HEK293 (cell line): ENCODE results near the gene GMDS.
A peak's percentile ranks its signal among the peaks of the same experiment; 100 is the strongest.

Experiments
- AEBP2 ChIP-seq: fragments of 450-650 bp; formaldehyde crosslinking; IDR thresholded peaks from 2 replicates; pipeline ENCODE4 v1.5.1; 2016; ENCODE audit warnings: missing biosample characterization, missing genetic modification characterization, borderline replicate concordance
- GLI2 ChIP-seq: fragments of 450-650 bp; formaldehyde crosslinking; IDR thresholded peaks from 2 replicates; pipeline ENCODE4; 2017; ENCODE audit warnings: missing biosample characterization, missing genetic modification characterization, low read depth, borderline replicate concordance
- GLI4 ChIP-seq: fragments of 450-650 bp; formaldehyde crosslinking; IDR thresholded peaks from 2 replicates; pipeline ENCODE4 v1.5.1; 2016; ENCODE audit warnings: missing biosample characterization, missing genetic modification characterization
- KLF10 ChIP-seq: fragments of 450-650 bp; IDR thresholded peaks from 2 replicates; pipeline ENCODE4 v1.5.1; 2018; ENCODE audit warnings: missing biosample characterization, mild to moderate bottlenecking, missing genetic modification characterization
- MEIS1 ChIP-seq: sonication (generic); formaldehyde crosslinking; IDR thresholded peaks from 2 replicates; pipeline ENCODE4 v1.8.1; 2022; ENCODE audit warnings: missing genetic modification reagents, mild to moderate bottlenecking, borderline replicate concordance
- SP7 ChIP-seq: fragments of 450-650 bp; formaldehyde crosslinking; IDR thresholded peaks from 2 replicates; pipeline ENCODE4 v1.5.1; 2016; ENCODE audit warnings: missing biosample characterization, missing genetic modification characterization
- ZBTB21 ChIP-seq: fragments of 450-650 bp; formaldehyde crosslinking; IDR thresholded peaks from 2 replicates; pipeline ENCODE4 v1.5.1; 2017; ENCODE audit warnings: missing biosample characterization, missing genetic modification characterization
- ZFP37 ChIP-seq: fragments of 450-650 bp; formaldehyde crosslinking; IDR thresholded peaks from 2 replicates; pipeline ENCODE4 v1.5.1; 2016; ENCODE audit warnings: missing biosample characterization, missing genetic modification characterization
- ZNF211 ChIP-seq: fragments of 450-650 bp; formaldehyde crosslinking; IDR thresholded peaks from 2 replicates; pipeline ENCODE4 v1.5.1; 2016; ENCODE audit warnings: low read depth, missing biosample characterization, missing genetic modification characterization
- ZNF274 ChIP-seq, 2 experiments: fragments of 200-500 bp in 1 of 2; fragments of 450-650 bp in 1 of 2; sonication (Bioruptor generic) in 1 of 2; formaldehyde crosslinking in 1 of 2; IDR thresholded peaks; 2 replicates each; pipeline versions ENCODE4 v1.5.1 to v1.6.1; 2014 to 2016; ENCODE audit warnings: borderline replicate concordance in 1 of 2, inconsistent platforms in 1 of 2, low read length in 1 of 2, missing biosample characterization in 1 of 2, missing genetic modification characterization in 1 of 2
- ZNF423 ChIP-seq: fragments of 450-650 bp; formaldehyde crosslinking; IDR thresholded peaks from 2 replicates; pipeline ENCODE4 v1.5.1; 2016; ENCODE audit warnings: missing biosample characterization, missing genetic modification characterization
- ZNF510 ChIP-seq: fragments of 450-650 bp; formaldehyde crosslinking; IDR thresholded peaks from 2 replicates; pipeline ENCODE4 v1.5.1; 2018; ENCODE audit warnings: mild to moderate bottlenecking, missing genetic modification characterization, missing biosample characterization; ENCODE audit not compliant: insufficient replicate concordance
- ZNF521 ChIP-seq: fragments of 450-650 bp; formaldehyde crosslinking; IDR thresholded peaks from 2 replicates; pipeline ENCODE4 v1.5.1; 2017; ENCODE audit warnings: missing biosample characterization, mild to moderate bottlenecking, missing genetic modification characterization
- ZNF600 ChIP-seq: fragments of 450-650 bp; formaldehyde crosslinking; IDR thresholded peaks from 2 replicates; pipeline ENCODE4 v1.5.1; 2016; ENCODE audit warnings: missing biosample characterization, missing genetic modification characterization
- ZNF624 ChIP-seq: fragments of 450-650 bp; formaldehyde crosslinking; IDR thresholded peaks from 2 replicates; pipeline ENCODE4 v1.5.1; 2017; ENCODE audit warnings: missing biosample characterization, missing genetic modification characterization
- ZNF629 ChIP-seq: fragments of 450-650 bp; formaldehyde crosslinking; IDR thresholded peaks from 2 replicates; pipeline ENCODE4 v1.5.1; 2017; ENCODE audit warnings: missing biosample characterization, missing genetic modification characterization
- ZNF747 ChIP-seq: fragments of 450-650 bp; formaldehyde crosslinking; IDR thresholded peaks from 2 replicates; pipeline ENCODE4 v1.5.1; 2016; ENCODE audit warnings: missing biosample characterization, missing genetic modification characterization
- ZNF843 ChIP-seq: fragments of 450-650 bp; formaldehyde crosslinking; IDR thresholded peaks from 2 replicates; pipeline ENCODE4 v1.5.1; 2016; ENCODE audit warnings: missing biosample characterization, missing genetic modification characterization
- TF ChIP-seq, protein P1 (sequence below): fragments of 450-650 bp; formaldehyde crosslinking; IDR thresholded peaks from 2 replicates; pipeline ENCODE4 v1.5.1; 2016; ENCODE audit warnings: missing biosample characterization, missing genetic modification characterization
- TF ChIP-seq, protein P2 (sequence below): fragments of 450-650 bp; formaldehyde crosslinking; IDR thresholded peaks from 2 replicates; pipeline ENCODE4 v1.5.1; 2016; ENCODE audit warnings: missing biosample characterization, missing genetic modification characterization
- TF ChIP-seq, protein P3 (sequence below): fragments of 450-650 bp; formaldehyde crosslinking; IDR thresholded peaks from 2 replicates; pipeline ENCODE4 v1.5.0; 2017; ENCODE audit warnings: missing biosample characterization, missing genetic modification characterization, borderline replicate concordance
- TF ChIP-seq, protein P4 (sequence below): sonication (generic); formaldehyde crosslinking; IDR thresholded peaks from 2 replicates; pipeline ENCODE4 v1.8.1; 2022; ENCODE audit warnings: mild to moderate bottlenecking, moderate library complexity, missing genetic modification reagents
- TF ChIP-seq, protein P5 (sequence below): fragments of 450-650 bp; formaldehyde crosslinking; IDR thresholded peaks from 2 replicates; pipeline ENCODE4 v1.5.1; 2017; ENCODE audit warnings: missing biosample characterization, missing genetic modification characterization
- TF ChIP-seq, protein P6 (sequence below): fragments of 450-650 bp; formaldehyde crosslinking; IDR thresholded peaks from 2 replicates; pipeline ENCODE4 v1.5.1; 2017; ENCODE audit warnings: missing biosample characterization, missing genetic modification characterization

Gene GMDS

GRCh38 chr6:1817033-1817761, 428.2 kb downstream of the GMDS start (continued):
- TF ChIP-seq GLI2 (tag by site-specific recombination), result 0 out of 2 replicates have a peak, but pooled peaks have one; percentile 8
- TF ChIP-seq AEBP2, result no peak
- TF ChIP-seq, protein P1, sequence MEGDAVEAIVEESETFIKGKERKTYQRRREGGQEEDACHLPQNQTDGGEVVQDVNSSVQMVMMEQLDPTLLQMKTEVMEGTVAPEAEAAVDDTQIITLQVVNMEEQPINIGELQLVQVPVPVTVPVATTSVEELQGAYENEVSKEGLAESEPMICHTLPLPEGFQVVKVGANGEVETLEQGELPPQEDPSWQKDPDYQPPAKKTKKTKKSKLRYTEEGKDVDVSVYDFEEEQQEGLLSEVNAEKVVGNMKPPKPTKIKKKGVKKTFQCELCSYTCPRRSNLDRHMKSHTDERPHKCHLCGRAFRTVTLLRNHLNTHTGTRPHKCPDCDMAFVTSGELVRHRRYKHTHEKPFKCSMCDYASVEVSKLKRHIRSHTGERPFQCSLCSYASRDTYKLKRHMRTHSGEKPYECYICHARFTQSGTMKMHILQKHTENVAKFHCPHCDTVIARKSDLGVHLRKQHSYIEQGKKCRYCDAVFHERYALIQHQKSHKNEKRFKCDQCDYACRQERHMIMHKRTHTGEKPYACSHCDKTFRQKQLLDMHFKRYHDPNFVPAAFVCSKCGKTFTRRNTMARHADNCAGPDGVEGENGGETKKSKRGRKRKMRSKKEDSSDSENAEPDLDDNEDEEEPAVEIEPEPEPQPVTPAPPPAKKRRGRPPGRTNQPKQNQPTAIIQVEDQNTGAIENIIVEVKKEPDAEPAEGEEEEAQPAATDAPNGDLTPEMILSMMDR (tag by site-specific recombination), result no peak
- TF ChIP-seq ZNF423 (tag by site-specific recombination), result no peak
- TF ChIP-seq MEIS1 (CRISPR knock-in tag), result no peak
- TF ChIP-seq, protein P2, sequence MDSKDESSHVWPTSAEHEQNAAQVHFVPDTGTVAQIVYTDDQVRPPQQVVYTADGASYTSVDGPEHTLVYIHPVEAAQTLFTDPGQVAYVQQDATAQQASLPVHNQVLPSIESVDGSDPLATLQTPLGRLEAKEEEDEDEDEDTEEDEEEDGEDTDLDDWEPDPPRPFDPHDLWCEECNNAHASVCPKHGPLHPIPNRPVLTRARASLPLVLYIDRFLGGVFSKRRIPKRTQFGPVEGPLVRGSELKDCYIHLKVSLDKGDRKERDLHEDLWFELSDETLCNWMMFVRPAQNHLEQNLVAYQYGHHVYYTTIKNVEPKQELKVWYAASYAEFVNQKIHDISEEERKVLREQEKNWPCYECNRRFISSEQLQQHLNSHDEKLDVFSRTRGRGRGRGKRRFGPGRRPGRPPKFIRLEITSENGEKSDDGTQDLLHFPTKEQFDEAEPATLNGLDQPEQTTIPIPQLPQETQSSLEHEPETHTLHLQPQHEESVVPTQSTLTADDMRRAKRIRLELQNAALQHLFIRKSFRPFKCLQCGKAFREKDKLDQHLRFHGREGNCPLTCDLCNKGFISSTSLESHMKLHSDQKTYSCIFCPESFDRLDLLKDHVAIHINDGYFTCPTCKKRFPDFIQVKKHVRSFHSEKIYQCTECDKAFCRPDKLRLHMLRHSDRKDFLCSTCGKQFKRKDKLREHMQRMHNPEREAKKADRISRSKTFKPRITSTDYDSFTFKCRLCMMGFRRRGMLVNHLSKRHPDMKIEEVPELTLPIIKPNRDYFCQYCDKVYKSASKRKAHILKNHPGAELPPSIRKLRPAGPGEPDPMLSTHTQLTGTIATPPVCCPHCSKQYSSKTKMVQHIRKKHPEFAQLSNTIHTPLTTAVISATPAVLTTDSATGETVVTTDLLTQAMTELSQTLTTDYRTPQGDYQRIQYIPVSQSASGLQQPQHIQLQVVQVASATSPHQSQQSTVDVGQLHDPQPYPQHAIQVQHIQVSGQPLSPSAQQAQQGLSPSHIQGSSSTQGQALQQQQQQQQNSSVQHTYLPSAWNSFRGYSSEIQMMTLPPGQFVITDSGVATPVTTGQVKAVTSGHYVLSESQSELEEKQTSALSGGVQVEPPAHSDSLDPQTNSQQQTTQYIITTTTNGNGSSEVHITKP (tag by site-specific recombination), result no peak
- TF ChIP-seq, protein P3, sequence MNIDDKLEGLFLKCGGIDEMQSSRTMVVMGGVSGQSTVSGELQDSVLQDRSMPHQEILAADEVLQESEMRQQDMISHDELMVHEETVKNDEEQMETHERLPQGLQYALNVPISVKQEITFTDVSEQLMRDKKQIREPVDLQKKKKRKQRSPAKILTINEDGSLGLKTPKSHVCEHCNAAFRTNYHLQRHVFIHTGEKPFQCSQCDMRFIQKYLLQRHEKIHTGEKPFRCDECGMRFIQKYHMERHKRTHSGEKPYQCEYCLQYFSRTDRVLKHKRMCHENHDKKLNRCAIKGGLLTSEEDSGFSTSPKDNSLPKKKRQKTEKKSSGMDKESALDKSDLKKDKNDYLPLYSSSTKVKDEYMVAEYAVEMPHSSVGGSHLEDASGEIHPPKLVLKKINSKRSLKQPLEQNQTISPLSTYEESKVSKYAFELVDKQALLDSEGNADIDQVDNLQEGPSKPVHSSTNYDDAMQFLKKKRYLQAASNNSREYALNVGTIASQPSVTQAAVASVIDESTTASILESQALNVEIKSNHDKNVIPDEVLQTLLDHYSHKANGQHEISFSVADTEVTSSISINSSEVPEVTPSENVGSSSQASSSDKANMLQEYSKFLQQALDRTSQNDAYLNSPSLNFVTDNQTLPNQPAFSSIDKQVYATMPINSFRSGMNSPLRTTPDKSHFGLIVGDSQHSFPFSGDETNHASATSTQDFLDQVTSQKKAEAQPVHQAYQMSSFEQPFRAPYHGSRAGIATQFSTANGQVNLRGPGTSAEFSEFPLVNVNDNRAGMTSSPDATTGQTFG (tag by site-specific recombination), result no peak
- no peak for TF ChIP-seq ZNF211 (tag by site-specific recombination)
- TF ChIP-seq ZNF624, result no peak
- no peak for TF ChIP-seq ZBTB21
- no peak for TF ChIP-seq ZNF747 (tag by site-specific recombination)
- TF ChIP-seq SP7 (tag by site-specific recombination), result peak; percentile 42; the same call in 1 of the 2 replicates
- peak; percentile 26; the same call in 1 of the 2 replicates for TF ChIP-seq KLF10
- no peak for TF ChIP-seq ZFP37 (tag by site-specific recombination)
- no peak for TF ChIP-seq ZNF521 (tag by site-specific recombination)
- no peak for TF ChIP-seq GLI4 (tag by site-specific recombination)
- TF ChIP-seq, protein P4, sequence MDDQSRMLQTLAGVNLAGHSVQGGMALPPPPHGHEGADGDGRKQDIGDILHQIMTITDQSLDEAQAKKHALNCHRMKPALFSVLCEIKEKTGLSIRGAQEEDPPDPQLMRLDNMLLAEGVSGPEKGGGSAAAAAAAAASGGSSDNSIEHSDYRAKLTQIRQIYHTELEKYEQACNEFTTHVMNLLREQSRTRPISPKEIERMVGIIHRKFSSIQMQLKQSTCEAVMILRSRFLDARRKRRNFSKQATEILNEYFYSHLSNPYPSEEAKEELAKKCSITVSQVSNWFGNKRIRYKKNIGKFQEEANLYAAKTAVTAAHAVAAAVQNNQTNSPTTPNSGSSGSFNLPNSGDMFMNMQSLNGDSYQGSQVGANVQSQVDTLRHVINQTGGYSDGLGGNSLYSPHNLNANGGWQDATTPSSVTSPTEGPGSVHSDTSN (CRISPR knock-in tag), result no peak
- TF ChIP-seq, protein P5, sequence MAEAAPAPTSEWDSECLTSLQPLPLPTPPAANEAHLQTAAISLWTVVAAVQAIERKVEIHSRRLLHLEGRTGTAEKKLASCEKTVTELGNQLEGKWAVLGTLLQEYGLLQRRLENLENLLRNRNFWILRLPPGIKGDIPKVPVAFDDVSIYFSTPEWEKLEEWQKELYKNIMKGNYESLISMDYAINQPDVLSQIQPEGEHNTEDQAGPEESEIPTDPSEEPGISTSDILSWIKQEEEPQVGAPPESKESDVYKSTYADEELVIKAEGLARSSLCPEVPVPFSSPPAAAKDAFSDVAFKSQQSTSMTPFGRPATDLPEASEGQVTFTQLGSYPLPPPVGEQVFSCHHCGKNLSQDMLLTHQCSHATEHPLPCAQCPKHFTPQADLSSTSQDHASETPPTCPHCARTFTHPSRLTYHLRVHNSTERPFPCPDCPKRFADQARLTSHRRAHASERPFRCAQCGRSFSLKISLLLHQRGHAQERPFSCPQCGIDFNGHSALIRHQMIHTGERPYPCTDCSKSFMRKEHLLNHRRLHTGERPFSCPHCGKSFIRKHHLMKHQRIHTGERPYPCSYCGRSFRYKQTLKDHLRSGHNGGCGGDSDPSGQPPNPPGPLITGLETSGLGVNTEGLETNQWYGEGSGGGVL (tag by site-specific recombination), result 0 out of 2 replicates have a peak, but pooled peaks have one; percentile 11
- TF ChIP-seq ZNF510 (tag by site-specific recombination), result no peak
- TF ChIP-seq ZNF843, result peak; percentile 19; the same call in 1 of the 2 replicates
- TF ChIP-seq ZNF600, result no peak
- TF ChIP-seq, protein P6, sequence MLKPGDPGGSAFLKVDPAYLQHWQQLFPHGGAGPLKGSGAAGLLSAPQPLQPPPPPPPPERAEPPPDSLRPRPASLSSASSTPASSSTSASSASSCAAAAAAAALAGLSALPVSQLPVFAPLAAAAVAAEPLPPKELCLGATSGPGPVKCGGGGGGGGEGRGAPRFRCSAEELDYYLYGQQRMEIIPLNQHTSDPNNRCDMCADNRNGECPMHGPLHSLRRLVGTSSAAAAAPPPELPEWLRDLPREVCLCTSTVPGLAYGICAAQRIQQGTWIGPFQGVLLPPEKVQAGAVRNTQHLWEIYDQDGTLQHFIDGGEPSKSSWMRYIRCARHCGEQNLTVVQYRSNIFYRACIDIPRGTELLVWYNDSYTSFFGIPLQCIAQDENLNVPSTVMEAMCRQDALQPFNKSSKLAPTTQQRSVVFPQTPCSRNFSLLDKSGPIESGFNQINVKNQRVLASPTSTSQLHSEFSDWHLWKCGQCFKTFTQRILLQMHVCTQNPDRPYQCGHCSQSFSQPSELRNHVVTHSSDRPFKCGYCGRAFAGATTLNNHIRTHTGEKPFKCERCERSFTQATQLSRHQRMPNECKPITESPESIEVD (tag by site-specific recombination), result peak; percentile 98
- TF ChIP-seq ZNF274 (IDR thresholded peaks at IDR 0.05; ENCODE audit: low read length), result no peak
- TF ChIP-seq ZNF274 (tag by site-specific recombination; IDR thresholded peaks at IDR 0.05; ENCODE audit: borderline replicate concordance), result no peak
- 0 out of 2 replicates have a peak, but pooled peaks have one; percentile 14 for TF ChIP-seq ZNF629 (tag by site-specific recombination)
